HUES64 (cell line): ENCODE results near the gene SLC7A6.

Experiments
- H3K27ac ChIP-seq: 2 replicates; pipeline ENCODE4 v1.7.0; 2013; ENCODE audit warnings: low read depth, low read length, inconsistent platforms
- H3K27me3 ChIP-seq: 2 replicates; pipeline ENCODE4 v1.6.1; 2013; ENCODE audit warnings: mild to moderate bottlenecking, low read length; ENCODE audit not compliant: insufficient read depth
- H3K36me3 ChIP-seq: 2 replicates; pipeline ENCODE4 v1.6.1; 2013; ENCODE audit warnings: mild to moderate bottlenecking, low read length; ENCODE audit not compliant: insufficient read depth
- H3K4me1 ChIP-seq: 2 replicates; pipeline ENCODE4 v1.6.1; 2013; ENCODE audit warnings: mild to moderate bottlenecking, low read length, moderate library complexity; ENCODE audit not compliant: insufficient read depth
- H3K4me3 ChIP-seq: 2 replicates; pipeline ENCODE4 v1.5.1; 2013; ENCODE audit warnings: mild to moderate bottlenecking, low read length, moderate library complexity
- H3K9ac ChIP-seq: 2 replicates; pipeline ENCODE4 v1.6.1; 2013; ENCODE audit warnings: mild to moderate bottlenecking, low read depth, low read length
- H3K9me3 ChIP-seq: 2 replicates; pipeline ENCODE4 v1.6.1; 2013; ENCODE audit warnings: low read depth, low read length; ENCODE audit not compliant: insufficient read depth
- WGBS: fragments of 150-250, 120-280 bp; methylation state at CpG from one replicate; pipeline ENCODE4 v1.1.7; 2013; ENCODE audit warnings: missing lambda C conversion rate; 5-methylcytosine and 5-hydroxymethylcytosine counted together

The SLC7A6 gene

GRCh38 chr16:68275611-68276191 lies 11.4 kb downstream of the SLC7A6 start:
- H3K27ac ChIP-seq = no peak overlapping the region
- WGBS = 92% methylated on average over 4 of the region's 4 CpGs
- H3K36me3 ChIP-seq = peaks cover 26% of the 10 kb centered on the region
- H3K9ac ChIP-seq = no peak overlapping the region
- H3K4me3 ChIP-seq = no peak overlapping the region
- no peaks in the 10 kb centered on the region for H3K9me3 ChIP-seq
- no peaks in the 10 kb centered on the region for H3K4me1 ChIP-seq
- no peaks in the 10 kb centered on the region for H3K27me3 ChIP-seq

- 93% methylated on average over 3 of the region's 3 CpGs for WGBS
- no peak overlapping the region for H3K9ac ChIP-seq
- H3K4me3 ChIP-seq = no peak overlapping the region
- no peaks in the 10 kb centered on the region for H3K4me1 ChIP-seq
- no peaks in the 10 kb centered on the region for H3K9me3 ChIP-seq
- H3K27ac ChIP-seq = no peak overlapping the region
- peaks cover 26% of the 10 kb centered on the region for H3K36me3 ChIP-seq
- no peaks in the 10 kb centered on the region for H3K27me3 ChIP-seq
Measured at GRCh38 chr16:68276223-68276622, 11.9 kb downstream of the SLC7A6 start.

GRCh38 chr16:68279726-68280558 lies 15.6 kb downstream of the SLC7A6 start:
- Histone ChIP-seq H3K4me1 (no peaks in the 10 kb centered on the region), H3K9me3 (no peaks in the 10 kb centered on the region), H3K9ac (no peak overlapping the region), H3K27me3 (no peaks in the 10 kb centered on the region), H3K4me3 (no peak overlapping the region), H3K27ac (no peak overlapping the region), H3K36me3 (peaks cover 20% of the 10 kb centered on the region)
- WGBS = 93% methylated on average over 13 of the region's 13 CpGs

- Histone ChIP-seq H3K27ac (no peak overlapping the region), H3K36me3 (peaks cover 20% of the 10 kb centered on the region; the same call in 1 of the 2 replicates), H3K27me3 (no peaks in the 10 kb centered on the region), H3K9ac (no peak overlapping the region), H3K9me3 (no peaks in the 10 kb centered on the region), H3K4me1 (no peaks in the 10 kb centered on the region), H3K4me3 (no peak overlapping the region)
- 91% methylated on average over 3 of the region's 4 CpGs for WGBS
Measured at GRCh38 chr16:68281368-68282063, 17.2 kb downstream of the SLC7A6 start.

GRCh38 chr16:68282064-68282452 lies 17.7 kb downstream of the SLC7A6 start:
- H3K4me3 ChIP-seq = no peak overlapping the region
- no peaks in the 10 kb centered on the region for H3K4me1 ChIP-seq
- peaks cover 22% of the 10 kb centered on the region for H3K36me3 ChIP-seq
- no peaks in the 10 kb centered on the region for H3K27me3 ChIP-seq
- H3K27ac ChIP-seq = no peak overlapping the region
- H3K9ac ChIP-seq = no peak overlapping the region
- H3K9me3 ChIP-seq = no peaks in the 10 kb centered on the region
- WGBS = 95% methylated on average over 4 of the region's 4 CpGs

- H3K36me3 ChIP-seq = peaks cover 35% of the 10 kb centered on the region
- H3K27ac ChIP-seq = no peak overlapping the region
- H3K27me3 ChIP-seq = no peaks in the 10 kb centered on the region
- no peaks in the 10 kb centered on the region for H3K9me3 ChIP-seq
- no peak overlapping the region; the same call in 1 of the 2 replicates for H3K9ac ChIP-seq
- WGBS = 84% methylated on average over 5 of the region's 5 CpGs
- no peak overlapping the region for H3K4me3 ChIP-seq
- H3K4me1 ChIP-seq = no peaks in the 10 kb centered on the region
Measured at GRCh38 chr16:68283346-68283745, 19.0 kb downstream of the SLC7A6 start.

- Histone ChIP-seq H3K9me3 (no peaks in the 10 kb centered on the region), H3K4me1 (no peaks in the 10 kb centered on the region), H3K4me3 (no peak overlapping the region), H3K27me3 (no peaks in the 10 kb centered on the region), H3K36me3 (peaks cover 37% of the 10 kb centered on the region), H3K27ac (no peak overlapping the region), H3K9ac (no peak overlapping the region)
- WGBS = 98% methylated on average over 9 of the region's 9 CpGs
Measured at GRCh38 chr16:68283801-68284598, 19.7 kb downstream of the SLC7A6 start.

GRCh38 chr16:68284847-68285246 lies 20.5 kb downstream of the SLC7A6 start:
- Histone ChIP-seq H3K4me3 (no peak overlapping the region), H3K4me1 (no peaks in the 10 kb centered on the region), H3K9ac (no peak overlapping the region), H3K9me3 (no peaks in the 10 kb centered on the region), H3K27me3 (no peaks in the 10 kb centered on the region), H3K27ac (no peak overlapping the region), H3K36me3 (peaks cover 36% of the 10 kb centered on the region)
- WGBS = 95% methylated on average over 5 of the region's 5 CpGs

GRCh38 chr16:68285683-68286082 lies 21.4 kb downstream of the SLC7A6 start:
- H3K27me3 ChIP-seq = no peaks in the 10 kb centered on the region
- no peaks in the 10 kb centered on the region for H3K9me3 ChIP-seq
- no peaks in the 10 kb centered on the region for H3K4me1 ChIP-seq
- H3K36me3 ChIP-seq = peaks cover 35% of the 10 kb centered on the region
- no peak overlapping the region for H3K27ac ChIP-seq
- 98% methylated on average over 3 of the region's 3 CpGs for WGBS
- no peak overlapping the region for H3K4me3 ChIP-seq
- no peak overlapping the region for H3K9ac ChIP-seq

- no peak overlapping the region for H3K4me3 ChIP-seq
Measured at GRCh38 chr16:68286153-68287074, 22.1 kb downstream of the SLC7A6 start.

More at GRCh38 chr16:68286153-68287074, 22.1 kb downstream of the SLC7A6 start:
- no peaks in the 10 kb centered on the region for H3K9me3 ChIP-seq
- 94% methylated on average over 11 of the region's 12 CpGs for WGBS
- H3K9ac ChIP-seq = no peak overlapping the region
- H3K27ac ChIP-seq = no peak overlapping the region
- H3K36me3 ChIP-seq = peaks cover 42% of the 10 kb centered on the region
- no peaks in the 10 kb centered on the region for H3K4me1 ChIP-seq
- no peaks in the 10 kb centered on the region for H3K27me3 ChIP-seq
